H9 (cell line): ENCODE results near the gene GALNT10. TPM values are rescaled to one million over a fixed set of nuclear protein-coding genes. Genes with fewer than 3 reads are reported as not detected.

Experiments
- DNase-seq: peaks from one replicate; pipeline ENCODE4 v3.0.0-alpha.2; 2017
- H2AFZ ChIP-seq: one replicate; pipeline ENCODE4 v1.6.1; 2013; ENCODE audit warnings: mild to moderate bottlenecking, low read length, control low read depth, moderate library complexity
- H2AK5ac ChIP-seq: 2 replicates; pipeline ENCODE4 v1.6.1; 2013; ENCODE audit warnings: low read length, control low read depth, mixed read lengths; ENCODE audit not compliant: insufficient read length
- H2BK120ac ChIP-seq: one replicate; pipeline ENCODE4 v1.6.1; 2013; ENCODE audit warnings: low read depth, mild to moderate bottlenecking, low read length, control low read depth, inconsistent platforms; ENCODE audit not compliant: poor library complexity, severe bottlenecking
- H2BK12ac ChIP-seq: 2 replicates; pipeline ENCODE4 v1.6.1; 2013; ENCODE audit warnings: low read length, control low read depth, mixed read lengths, low read depth; ENCODE audit not compliant: insufficient read length
- H2BK15ac ChIP-seq: 2 replicates; pipeline ENCODE4 v1.6.1; 2013; ENCODE audit warnings: low read depth, low read length, control low read depth
- H2BK20ac ChIP-seq: one replicate; pipeline ENCODE4 v1.6.1; 2013; ENCODE audit warnings: low read depth, mild to moderate bottlenecking, low read length, control low read depth, inconsistent platforms; ENCODE audit not compliant: poor library complexity, severe bottlenecking
- H2BK5ac ChIP-seq: 2 replicates; pipeline ENCODE4 v1.6.1; 2013; ENCODE audit warnings: low read length, control low read depth, mixed read lengths; ENCODE audit not compliant: insufficient read length
- H3K14ac ChIP-seq: 2 replicates; pipeline ENCODE4 v1.6.1; 2013; ENCODE audit warnings: low read length, control low read depth; ENCODE audit not compliant: insufficient read depth
- H3K18ac ChIP-seq: 2 replicates; pipeline ENCODE4 v1.6.1; 2013; ENCODE audit warnings: low read depth, mild to moderate bottlenecking, mixed read lengths, low read length, control low read depth; ENCODE audit not compliant: insufficient read length
- H3K23ac ChIP-seq: 2 replicates; pipeline ENCODE4 v1.6.1; 2013; ENCODE audit warnings: low read length, control low read depth, mixed read lengths, low read depth; ENCODE audit not compliant: insufficient read length
- H3K23me2 ChIP-seq: 2 replicates; pipeline ENCODE4 v1.6.1; 2013; ENCODE audit warnings: low read depth, mild to moderate bottlenecking, mixed read lengths, low read length, control low read depth; ENCODE audit not compliant: insufficient read length, poor library complexity, severe bottlenecking
- H3K27ac ChIP-seq: 2 replicates; pipeline ENCODE4 v1.5.1; 2013; ENCODE audit warnings: low read length, control low read depth, mixed read lengths, low read depth; ENCODE audit not compliant: insufficient read length
- H3K27me3 ChIP-seq: 2 replicates; pipeline ENCODE4 v1.6.1; 2013; ENCODE audit warnings: low read length, control low read depth, inconsistent platforms; ENCODE audit not compliant: insufficient read depth
- H3K4ac ChIP-seq: 2 replicates; pipeline ENCODE4 v1.6.1; 2013; ENCODE audit warnings: low read depth, mild to moderate bottlenecking, control low read depth, inconsistent platforms, low read length, moderate library complexity
- H3K4me1 ChIP-seq: 2 replicates; pipeline ENCODE4 v1.6.1; 2013; ENCODE audit warnings: low read length, control low read depth, inconsistent platforms; ENCODE audit not compliant: insufficient read depth
- H3K4me2 ChIP-seq: 2 replicates; pipeline ENCODE4 v1.6.1; 2013; ENCODE audit warnings: low read length, control low read depth, mixed read lengths; ENCODE audit not compliant: insufficient read length, insufficient read depth
- H3K56ac ChIP-seq: 2 replicates; pipeline ENCODE4 v1.6.1; 2013; ENCODE audit warnings: low read depth, mild to moderate bottlenecking, mixed read lengths, low read length, control low read depth; ENCODE audit not compliant: insufficient read length
- H3K79me1 ChIP-seq: 2 replicates; pipeline ENCODE4 v1.6.1; 2013; ENCODE audit warnings: low read depth, mild to moderate bottlenecking, moderate library complexity, low read length, control low read depth, inconsistent platforms; ENCODE audit not compliant: insufficient read depth, poor library complexity, severe bottlenecking
- H3K79me2 ChIP-seq: 2 replicates; pipeline ENCODE4 v1.6.1; 2013; ENCODE audit warnings: low read length, control low read depth, inconsistent platforms; ENCODE audit not compliant: insufficient read depth
- H3K9ac ChIP-seq: 2 replicates; pipeline ENCODE4 v1.6.1; 2013; ENCODE audit warnings: low read length, control low read depth, mixed read lengths; ENCODE audit not compliant: insufficient read length; ENCODE audit errors: extremely low read depth
- H3K9me3 ChIP-seq: one replicate; pipeline ENCODE4 v1.6.1; 2013; ENCODE audit warnings: low read depth, low read length, inconsistent platforms; ENCODE audit not compliant: control insufficient read depth
- H3T11ph ChIP-seq: one replicate; pipeline ENCODE4 v1.6.1; 2013; ENCODE audit warnings: mild to moderate bottlenecking, low read length, control low read depth, inconsistent platforms
- H4K20me1 ChIP-seq: one replicate; pipeline ENCODE4 v1.6.1; 2013; ENCODE audit not compliant: control insufficient read depth, insufficient read length, insufficient read depth
- H4K5ac ChIP-seq: 2 replicates; pipeline ENCODE4 v1.6.1; 2013; ENCODE audit warnings: low read depth, mild to moderate bottlenecking, mixed read lengths, low read length, control low read depth; ENCODE audit not compliant: insufficient read length
- H4K8ac ChIP-seq: replicated peaks from 2 replicates; pipeline ENCODE4 v1.6.1; 2013; ENCODE audit warnings: low read length, control low read depth, mixed read lengths, low read depth; ENCODE audit not compliant: insufficient read length
- H4K91ac ChIP-seq: 2 replicates; pipeline ENCODE4 v1.6.1; 2013; ENCODE audit warnings: low read depth, mild to moderate bottlenecking, moderate library complexity, mixed read lengths, low read length, control low read depth; ENCODE audit not compliant: insufficient read length
- H3K27ac Mint-ChIP-seq, 3 experiments: 2 replicates in 2 of 3; 3 replicates in 1 of 3; pipeline ENCODE4 v1.8.0; 2020 to 2021; ENCODE audit warnings: mixed read lengths in 3 of 3, mild to moderate bottlenecking in 1 of 3, moderate library complexity in 1 of 3
- H3K27me3 Mint-ChIP-seq: 2 replicates; pipeline ENCODE4 v1.8.0; 2021; ENCODE audit warnings: low read depth, mild to moderate bottlenecking, moderate library complexity, mixed read lengths
- H3K36me3 Mint-ChIP-seq, 3 experiments: 2 replicates in 2 of 3; 3 replicates in 1 of 3; pipeline ENCODE4 v1.8.0; 2020 to 2021; ENCODE audit warnings: low read depth in 3 of 3, mixed read lengths in 3 of 3; ENCODE audit not compliant: insufficient read depth in 1 of 3
- H3K4me1 Mint-ChIP-seq, 2 experiments: 2 replicates each; pipeline ENCODE4 v1.8.0; 2020; ENCODE audit warnings: mixed read lengths in 2 of 2
- H3K4me3 Mint-ChIP-seq, 2 experiments: 2 replicates in 1 of 2; 3 replicates in 1 of 2; pipeline ENCODE4 v1.8.0; 2020 to 2021; ENCODE audit warnings: mild to moderate bottlenecking in 2 of 2, mixed read lengths in 2 of 2, moderate library complexity in 1 of 2
- H3K9me3 Mint-ChIP-seq, 2 experiments: 2 replicates in 1 of 2; 3 replicates in 1 of 2; pipeline ENCODE4 v1.8.0; 2020; ENCODE audit warnings: mild to moderate bottlenecking in 2 of 2, mixed read lengths in 2 of 2, moderate library complexity in 1 of 2
- WGBS: extraction: QIAGEN DNeasy Blood & Tissue Kit; methylation state at CpG from one replicate; pipeline ENCODE4 v1.1.7; 2013; ENCODE audit warnings: missing lambda C conversion rate, low lambda C conversion rate, mixed read lengths; ENCODE audit not compliant: insufficient read length; ENCODE audit errors: extremely low coverage; 5-methylcytosine and 5-hydroxymethylcytosine counted together
- total RNA-seq: library from RNA; stranded (reverse); gene quantifications from 2 replicates; pipeline ENCODE4 v1.2.1, GENCODE V29; 2021
- TF ChIP-seq, protein P1 (sequence below): fragments of 200-600 bp; sonication (generic); conservative IDR thresholded peaks from 3 replicates; pipeline ENCODE4 v1.8.0; 2021; ENCODE audit warnings: antibody characterized with exemption, mild to moderate bottlenecking

Gene GALNT10
- total RNA-seq, 1 experiment from 2014 or later = 15.4 TPM

DNA sequence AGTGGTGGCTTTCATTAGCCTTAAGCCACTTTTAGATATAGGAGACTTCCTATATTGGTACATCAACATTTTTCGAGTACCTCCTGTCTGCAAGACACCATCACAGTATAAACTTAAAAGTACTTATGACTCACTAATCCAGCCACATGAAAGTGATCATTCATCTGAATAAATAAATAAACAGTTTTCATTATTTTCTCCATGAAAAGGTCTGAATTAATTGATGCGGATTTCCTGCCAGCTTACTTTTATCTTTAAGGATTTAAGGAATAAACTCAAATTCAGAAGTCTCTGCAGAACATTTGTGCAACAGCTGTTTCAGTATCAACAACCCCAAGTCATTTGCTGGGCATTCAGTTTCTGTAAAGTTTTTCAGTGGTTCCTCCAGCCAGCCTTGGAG lies 259.3 kb downstream of the GALNT10 start:
- Histone ChIP-seq H4K5ac (no peak overlapping the region), H3K4ac (no peak overlapping the region), H3K79me1 (peaks cover 3% of the 10 kb centered on the region), H4K91ac (no peak overlapping the region), H3K4me1 (no peaks in the 10 kb centered on the region), H2BK5ac (no peak overlapping the region), H3K14ac (no peak overlapping the region), H4K20me1 (no peaks in the 10 kb centered on the region), H3K79me2 (no peaks in the 10 kb centered on the region), H3K4me2 (no peak overlapping the region), H2AK5ac (no peak overlapping the region), H2BK20ac (no peak overlapping the region), H3K18ac (no peak overlapping the region), H3K27ac (no peak overlapping the region), H3K9me3 (no peaks in the 10 kb centered on the region), H4K8ac (no peak overlapping the region), H2BK15ac (no peak overlapping the region), H3T11ph (no peak overlapping the region), H3K27me3 (no peaks in the 10 kb centered on the region), H3K56ac (no peak overlapping the region), H3K9ac (no peak overlapping the region), H3K23me2 (peaks cover 10% of the 10 kb centered on the region), H2BK12ac (no peak overlapping the region), H3K23ac (no peak overlapping the region), H2AFZ (no peak overlapping the region), H2BK120ac (no peak overlapping the region)
- DNase-seq = no peak
- WGBS = no CpG with 5 or more reads among the region's 2 CpGs
- Mint-ChIP-seq H3K4me1 (peaks cover 10 to 15% of the 10 kb centered on the region in 2 experiments), H3K36me3 (peaks cover 2 to 32% (median 19%) of the 10 kb centered on the region in 3 experiments; a peak in 6 of 7 replicates), H3K4me3 (no peak overlapping the region), H3K27me3 (peaks cover 3% of the 10 kb centered on the region; the same call in 1 of the 2 replicates), H3K9me3 (no peaks in the 10 kb centered on the region), H3K27ac (no peak overlapping the region)
- TF ChIP-seq, protein P1, sequence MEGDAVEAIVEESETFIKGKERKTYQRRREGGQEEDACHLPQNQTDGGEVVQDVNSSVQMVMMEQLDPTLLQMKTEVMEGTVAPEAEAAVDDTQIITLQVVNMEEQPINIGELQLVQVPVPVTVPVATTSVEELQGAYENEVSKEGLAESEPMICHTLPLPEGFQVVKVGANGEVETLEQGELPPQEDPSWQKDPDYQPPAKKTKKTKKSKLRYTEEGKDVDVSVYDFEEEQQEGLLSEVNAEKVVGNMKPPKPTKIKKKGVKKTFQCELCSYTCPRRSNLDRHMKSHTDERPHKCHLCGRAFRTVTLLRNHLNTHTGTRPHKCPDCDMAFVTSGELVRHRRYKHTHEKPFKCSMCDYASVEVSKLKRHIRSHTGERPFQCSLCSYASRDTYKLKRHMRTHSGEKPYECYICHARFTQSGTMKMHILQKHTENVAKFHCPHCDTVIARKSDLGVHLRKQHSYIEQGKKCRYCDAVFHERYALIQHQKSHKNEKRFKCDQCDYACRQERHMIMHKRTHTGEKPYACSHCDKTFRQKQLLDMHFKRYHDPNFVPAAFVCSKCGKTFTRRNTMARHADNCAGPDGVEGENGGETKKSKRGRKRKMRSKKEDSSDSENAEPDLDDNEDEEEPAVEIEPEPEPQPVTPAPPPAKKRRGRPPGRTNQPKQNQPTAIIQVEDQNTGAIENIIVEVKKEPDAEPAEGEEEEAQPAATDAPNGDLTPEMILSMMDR = no peak
